Neural cell (in vitro differentiated cells): ENCODE data around the gene SF3B1. TPM values are rescaled to one million over a fixed set of nuclear protein-coding genes. Genes with fewer than 3 reads are reported as not detected.

ENCODE experiments used
- H2AFZ ChIP-seq: fragments of 200-600, 300-800 bp; sonication (generic), shearing (Covaris generic); 2 replicates; pipeline ENCODE4 v1.6.0; 2014; ENCODE audit warnings: low read depth, mild to moderate bottlenecking, antibody characterized with exemption, low read length, moderate library complexity
- H3F3A ChIP-seq: fragments of 200-600 bp; shearing (Covaris generic); 2 replicates; pipeline ENCODE4 v1.6.1; 2016; ENCODE audit warnings: mild to moderate bottlenecking, moderate library complexity, mixed read lengths, antibody characterized with exemption, low read length; ENCODE audit not compliant: insufficient read depth, poor library complexity, severe bottlenecking
- H3K27ac ChIP-seq: fragments of 200-600, 300-800 bp; sonication (generic), shearing (Covaris generic); 2 replicates; pipeline ENCODE4 v1.5.1; 2014; ENCODE audit warnings: mild to moderate bottlenecking, low read length, moderate library complexity
- H3K27me3 ChIP-seq: fragments of 300-800, 200-600 bp; sonication (generic), shearing (Covaris generic); 2 replicates; pipeline ENCODE4 v1.6.0; 2014; ENCODE audit warnings: mild to moderate bottlenecking, low read depth, low read length, moderate library complexity; ENCODE audit not compliant: insufficient read depth
- H3K36me3 ChIP-seq: fragments of 300-800, 200-600 bp; sonication (generic), shearing (Covaris generic); 2 replicates; pipeline ENCODE4 v1.5.1; 2014; ENCODE audit warnings: mild to moderate bottlenecking, antibody characterized with exemption, low read length, moderate library complexity; ENCODE audit not compliant: insufficient read depth
- H3K4me2 ChIP-seq: fragments of 300-800, 200-600 bp; sonication (generic), shearing (Covaris generic); 2 replicates; pipeline ENCODE4 v1.6.0; 2014; ENCODE audit warnings: mild to moderate bottlenecking, low read length
- H3K4me3 ChIP-seq: fragments of 300-800, 200-600 bp; sonication (generic), shearing (Covaris generic); 2 replicates; pipeline ENCODE4 v1.5.1; 2014; ENCODE audit warnings: mild to moderate bottlenecking, low read length, moderate library complexity
- H3K79me2 ChIP-seq: fragments of 200-600 bp; shearing (Covaris generic); replicated peaks from 2 replicates; pipeline ENCODE4 v1.6.0; 2014; ENCODE audit warnings: mild to moderate bottlenecking, low read length, moderate library complexity; ENCODE audit not compliant: insufficient read depth
- H3K9ac ChIP-seq: fragments of 300-800, 200-600 bp; sonication (generic), shearing (Covaris generic); 2 replicates; pipeline ENCODE4 v1.6.1; 2016; ENCODE audit warnings: mild to moderate bottlenecking, low read length, mixed read lengths
- H3K9me2 ChIP-seq: fragments of 200-600 bp; shearing (Covaris generic); 2 replicates; pipeline ENCODE4 v1.6.1; 2016; ENCODE audit warnings: mild to moderate bottlenecking, low read length, mixed read lengths; ENCODE audit not compliant: insufficient read depth
- H3K9me3 ChIP-seq: fragments of 200-600, 300-800 bp; sonication (generic), shearing (Covaris generic); 2 replicates; pipeline ENCODE4 v1.6.1; 2016; ENCODE audit warnings: mild to moderate bottlenecking, mixed run types, low read length, moderate library complexity, mixed read lengths
- H4K20me1 ChIP-seq: fragments of 200-600 bp; shearing (Covaris generic); 2 replicates; pipeline ENCODE4 v1.6.1; 2016; ENCODE audit warnings: mild to moderate bottlenecking, mixed run types; ENCODE audit not compliant: insufficient read depth
- CTCF ChIP-seq: fragments of 450-650 bp; IDR thresholded peaks from 2 replicates; pipeline ENCODE4 v1.5.1; 2014; ENCODE audit warnings: antibody characterized with exemption, mild to moderate bottlenecking, moderate library complexity; ENCODE audit not compliant: poor library complexity, severe bottlenecking
- EP300 ChIP-seq: fragments of 450-650 bp; conservative IDR thresholded peaks from 2 replicates; pipeline ENCODE4 v1.6.1; 2014; ENCODE audit warnings: antibody characterized with exemption, mild to moderate bottlenecking, moderate library complexity; ENCODE audit not compliant: poor library complexity, severe bottlenecking
- EZH2 ChIP-seq: fragments of 200-600, 300-800 bp; shearing (Covaris generic), sonication (generic); IDR thresholded peaks from 2 replicates; pipeline ENCODE4 v1.6.1; 2014; ENCODE audit warnings: antibody characterized with exemption, low read length, borderline replicate concordance, mild to moderate bottlenecking; ENCODE audit not compliant: insufficient read depth, poor library complexity, severe bottlenecking
- MXI1 ChIP-seq: fragments of 450-650 bp; conservative IDR thresholded peaks from 2 replicates; pipeline ENCODE4 v1.6.1; 2014; ENCODE audit warnings: antibody characterized with exemption, mild to moderate bottlenecking; ENCODE audit not compliant: poor library complexity, severe bottlenecking
- POLR2AphosphoS5 ChIP-seq: IDR thresholded peaks from 2 replicates; pipeline ENCODE4 v1.6.1; 2012
- RAD21 ChIP-seq: fragments of 450-650 bp; conservative IDR thresholded peaks from 2 replicates; pipeline ENCODE4 v1.6.1; 2014; ENCODE audit warnings: antibody characterized with exemption, mild to moderate bottlenecking, moderate library complexity
- REST ChIP-seq: IDR thresholded peaks from 2 replicates; pipeline ENCODE4 v1.6.1; 2012; ENCODE audit warnings: borderline replicate concordance
- SMC3 ChIP-seq: fragments of 450-650 bp; conservative IDR thresholded peaks from 2 replicates; pipeline ENCODE4 v1.6.1; 2014; ENCODE audit warnings: antibody characterized with exemption, mild to moderate bottlenecking, moderate library complexity; ENCODE audit not compliant: poor library complexity
- TAF1 ChIP-seq: IDR thresholded peaks from 2 replicates; pipeline ENCODE4 v1.6.1; 2012; ENCODE audit warnings: low read depth
- polyA plus RNA-seq: library from polyadenylated mRNA; depleted of rRNA; stranded (reverse); fragments of >200 nt; gene quantifications from 2 replicates; pipeline ENCODE4 v1.2.3, GENCODE V29; 2014

Gene SF3B1
- polyA plus RNA-seq, 1 donor from 2014 or later, result 1,143 TPM

- TF ChIP-seq EP300, result no peak
- no peak for TF ChIP-seq TAF1
- TF ChIP-seq CTCF, result no peak
- no peak for TF ChIP-seq EZH2
- no peak for TF ChIP-seq SMC3
- no peak for TF ChIP-seq RAD21
- TF ChIP-seq MXI1, result no peak
- no peak for TF ChIP-seq POLR2AphosphoS5
- no peak for TF ChIP-seq REST
- Histone ChIP-seq H3K36me3 (no peaks in the 10 kb centered on the region), H4K20me1 (no peaks in the 10 kb centered on the region), H3K79me2 (no peaks in the 10 kb centered on the region), H2AFZ (no peak overlapping the region), H3K4me2 (no peak overlapping the region), H3K27ac (no peak overlapping the region), H3K9me3 (no peaks in the 10 kb centered on the region), H3F3A (no peaks in the 10 kb centered on the region), H3K4me3 (no peak overlapping the region), H3K27me3 (no peaks in the 10 kb centered on the region), H3K9me2 (no peaks in the 10 kb centered on the region), H3K9ac (no peak overlapping the region)
Observed at GRCh38 chr2:197442857-197443256, 8.0 kb upstream of the SF3B1 start.

- Histone ChIP-seq H3F3A (peaks cover 6% of the 10 kb centered on the region), H3K9ac (no peak overlapping the region), H3K36me3 (no peaks in the 10 kb centered on the region), H2AFZ (no peak overlapping the region), H4K20me1 (no peaks in the 10 kb centered on the region), H3K4me3 (no peak overlapping the region), H3K9me3 (no peaks in the 10 kb centered on the region), H3K27ac (no peak overlapping the region), H3K27me3 (no peaks in the 10 kb centered on the region), H3K4me2 (no peak overlapping the region), H3K9me2 (no peaks in the 10 kb centered on the region), H3K79me2 (peaks cover 30% of the 10 kb centered on the region)
- TF ChIP-seq EP300, result no peak
- no peak for TF ChIP-seq RAD21
- no peak for TF ChIP-seq SMC3
- no peak for TF ChIP-seq CTCF
- no peak for TF ChIP-seq REST
- no peak for TF ChIP-seq EZH2
- no peak for TF ChIP-seq POLR2AphosphoS5
- TF ChIP-seq MXI1, result no peak
- no peak for TF ChIP-seq TAF1
Observed at GRCh38 chr2:197437380-197437779, 2.6 kb upstream of the SF3B1 start.
